Adrenal gland (tissue), 12 donors: Measurements from ENCODE around the gene ZNF625. TPM values are rescaled to one million over a fixed set of nuclear protein-coding genes. Genes with fewer than 3 reads are reported as not detected.

Experiments
- DNase-seq, 7 donors: peaks; one replicate each; pipeline ENCODE4 v3.0.0-alpha.2; 2019 to 2020
- H3K27ac ChIP-seq, 5 donors: fragments of 200-600 bp; sonication (generic) in 4 of 5; 1 replicate in 3 of 5; 2 replicates in 2 of 5; pipeline versions ENCODE4 v1.5.1 to v1.8.0; 2016 to 2020; ENCODE audit warnings: mild to moderate bottlenecking in 1 of 5
- H3K27me3 ChIP-seq: fragments of 200-600 bp; 2 replicates; pipeline ENCODE4 v1.8.0; 2021
- H3K36me3 ChIP-seq, 2 donors: fragments of 200-600 bp; replicated peaks in 1 of 2; 1 replicate in 1 of 2; 2 replicates in 1 of 2; pipeline versions ENCODE4 v1.5.1 to v1.8.0; 2018 to 2022
- H3K4me1 ChIP-seq, 2 donors: fragments of 200-600 bp; replicated peaks in 1 of 2; 1 replicate in 1 of 2; 2 replicates in 1 of 2; pipeline versions ENCODE4 v1.5.1 to v1.8.0; 2018 to 2021
- H3K4me3 ChIP-seq, 4 donors: fragments of 200-600 bp; sonication (generic) in 3 of 4; one replicate each; pipeline ENCODE4 v1.5.1; 2016 to 2018
- H3K9me3 ChIP-seq, 3 donors: fragments of 200-600 bp; sonication (generic) in 1 of 3; replicated peaks in 1 of 3; 1 replicate in 2 of 3; 2 replicates in 1 of 3; pipeline versions ENCODE4 v1.5.1 to v1.8.0; 2016 to 2021
- CTCF ChIP-seq, 6 experiments: fragments of 450-650 bp in 4 of 6; fragments of 200-600 bp in 2 of 6; sonication (generic) in 1 of 6; IDR thresholded peaks; 1 replicate in 5 of 6; 2 replicates in 1 of 6; pipeline versions ENCODE4 v1.5.1 to v1.8.0; 2016 to 2021; ENCODE audit warnings: antibody characterized with exemption in 6 of 6, mild to moderate bottlenecking in 2 of 6, moderate library complexity in 1 of 6
- POLR2A ChIP-seq, 2 donors: fragments of 450-650 bp; IDR thresholded peaks; one replicate each; pipeline ENCODE4 v1.6.1; 2017; ENCODE audit warnings: antibody characterized with exemption in 2 of 2, mild to moderate bottlenecking in 2 of 2, moderate library complexity in 1 of 2
- WGBS, 4 donors: extraction: QIAGEN DNeasy Blood & Tissue Kit in 2 of 4; methylation state at CpG; one replicate each; pipeline versions ENCODE4 v1.1.5 to v1.1.7; 2013 to 2017; 5-methylcytosine and 5-hydroxymethylcytosine counted together
- intact Hi-C, 2 donors: fragments of 100-400 bp; cut with DNase I; formaldehyde crosslinking; loops; one replicate each; pipeline versions ENCODE4 v1.14.1 to v1.15.0; 2022 to 2023
- polyA plus RNA-seq, 3 donors: library from polyadenylated mRNA; stranded (reverse); fragments of 200-250 nt in 2 of 3; fragments of 350-450 nt in 1 of 3; fragmentation: Illumina TruSeq in 1 of 3; extraction: RNeasy Lipid Tissue Mini Kit (QIAGEN cat#74804) in 1 of 3; gene quantifications; one replicate each; pipeline ENCODE4 v1.2.3, GENCODE V29; 2013 to 2014
- total RNA-seq, 9 donors: library from RNA; depleted of rRNA in 4 of 9; stranded (reverse); fragments of >200 nt in 4 of 9; fragments of 120-200 nt in 1 of 9; fragmentation: NEBNext Ultra II Directional in 1 of 9; extraction: Animal tissue kit (Norgen Biotek cat#: 25700) in 1 of 9; gene quantifications; one replicate each; pipeline versions ENCODE4 v1.1.0 to v1.2.4, GENCODE V29; 2013 to 2023
- donor health status: healthy with polysubstance abuse.
- donor health status: Bipolar disorder and iron deficiency.
- donor health status: DM: yes; HTN: yes; CAD: no.
- donor health status: DM: no; HTN: no; CAD: no.
- donor health status: DM: no; HTN: no; CAD: no.
- donor health status: DM: yes; HTN: yes; CAD: no.

Gene ZNF625
- total and polyA plus RNA-seq, 12 donors: 1.7 to 14.1 (median 8.0) TPM

GRCh38 chr19:12139269-12139668, 17.3 kb downstream of the ZNF625 start:
- 28 to 50% (median 32%) methylated on average over 11 to 13 of the region's 13 CpGs for WGBS, 4 donors
- H3K27ac ChIP-seq: peak overlapping the region in 2 of 5 donors; percentile 71 to 82
- intact Hi-C loops: loop anchor here in 1 of 2 donors (5.0 kb wide), 1 partner anchor 52 kb away; no protein-coding TSS in a partner anchor
- H3K4me1 ChIP-seq: peaks cover 10 to 21% of the 10 kb centered on the region in 2 donors
- peaks cover 0 to 17% of the 10 kb centered on the region in 2 donors for H3K36me3 ChIP-seq
- no peak for TF ChIP-seq CTCF (IDR thresholded peaks at IDR 0.05)
- no peak for TF ChIP-seq POLR2A (IDR thresholded peaks at IDR 0.05)
- no peaks in the 10 kb centered on the region for H3K9me3 ChIP-seq
- no peak for DNase-seq
- H3K4me3 ChIP-seq: peak overlapping the region in 2 of 4 donors; percentile 74 to 87
- no peaks in the 10 kb centered on the region for H3K27me3 ChIP-seq

DNA sequence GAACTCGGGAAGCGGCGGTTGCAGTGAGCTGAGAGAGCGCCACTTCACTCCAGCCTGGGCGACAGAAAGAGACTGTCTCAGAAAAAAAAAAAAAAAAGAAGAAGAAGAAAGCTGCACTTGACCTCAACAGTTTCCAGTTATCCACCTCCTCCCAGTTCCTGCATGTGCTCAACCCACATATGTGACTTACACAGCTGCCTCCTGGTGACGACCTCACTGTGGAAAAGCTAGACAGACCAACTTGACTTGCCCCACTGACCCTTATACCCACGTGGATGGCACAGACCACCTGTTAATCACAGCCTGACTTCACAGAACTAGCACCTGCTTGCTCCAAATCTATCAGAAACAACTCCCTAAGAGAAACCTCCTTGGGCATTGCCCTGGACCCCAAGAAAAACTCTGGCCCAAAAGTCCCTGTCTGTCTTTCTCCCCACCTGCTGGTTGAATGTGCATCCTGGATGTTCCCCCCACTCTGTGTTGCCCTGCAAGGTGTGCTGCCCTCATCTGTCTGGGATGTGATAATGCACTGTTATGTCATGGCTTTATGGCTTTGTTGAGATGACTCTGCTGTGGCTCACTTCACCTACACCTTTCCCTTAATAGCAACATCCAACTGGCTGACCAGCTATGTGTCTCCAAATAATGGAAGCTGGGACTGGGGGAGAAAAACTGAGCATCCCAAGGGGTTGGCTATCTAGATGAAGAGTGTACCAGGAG, 19.2 kb downstream of the ZNF625 start:
- intact Hi-C loops: loop anchor here in 1 of 2 donors (5.0 kb wide), 1 partner anchor 50 kb away; no protein-coding TSS in a partner anchor
- H3K27ac ChIP-seq: no peak overlapping the region
- no peak for TF ChIP-seq POLR2A (IDR thresholded peaks at IDR 0.05)
- peak in 2 of 6 experiments; percentile 8 to 21 for TF ChIP-seq CTCF (IDR thresholded peaks at IDR 0.05)
- H3K27me3 ChIP-seq: no peaks in the 10 kb centered on the region
- H3K36me3 ChIP-seq: peaks cover 6 to 35% of the 10 kb centered on the region in 2 donors
- WGBS, 4 donors: 80 to 85% (median 83%) methylated on average over 7 of the region's 7 CpGs
- peaks cover 10 to 21% of the 10 kb centered on the region in 2 donors for H3K4me1 ChIP-seq
- no peak for DNase-seq
- H3K4me3 ChIP-seq: no peak overlapping the region
- H3K9me3 ChIP-seq: peaks cover 0 to 12% (median 0%) of the 10 kb centered on the region in 3 donors

GRCh38 chr19:12133069-12133468, 23.5 kb downstream of the ZNF625 start:
- TF ChIP-seq CTCF (IDR thresholded peaks at IDR 0.05): no peak
- no peak for TF ChIP-seq POLR2A (IDR thresholded peaks at IDR 0.05)
- Histone ChIP-seq H3K27ac (no peak overlapping the region), H3K4me1 (no peaks in the 10 kb centered on the region), H3K4me3 (no peak overlapping the region), H3K9me3 (peaks cover 0 to 24% (median 0%) of the 10 kb centered on the region in 3 donors), H3K27me3 (no peaks in the 10 kb centered on the region), H3K36me3 (peaks cover 6 to 39% of the 10 kb centered on the region in 2 donors)
- WGBS, 4 donors: 93 to 99% (median 98%) methylated on average over 3 of the region's 3 CpGs
- no peak for DNase-seq
- intact Hi-C loops: no loop called here

DNA sequence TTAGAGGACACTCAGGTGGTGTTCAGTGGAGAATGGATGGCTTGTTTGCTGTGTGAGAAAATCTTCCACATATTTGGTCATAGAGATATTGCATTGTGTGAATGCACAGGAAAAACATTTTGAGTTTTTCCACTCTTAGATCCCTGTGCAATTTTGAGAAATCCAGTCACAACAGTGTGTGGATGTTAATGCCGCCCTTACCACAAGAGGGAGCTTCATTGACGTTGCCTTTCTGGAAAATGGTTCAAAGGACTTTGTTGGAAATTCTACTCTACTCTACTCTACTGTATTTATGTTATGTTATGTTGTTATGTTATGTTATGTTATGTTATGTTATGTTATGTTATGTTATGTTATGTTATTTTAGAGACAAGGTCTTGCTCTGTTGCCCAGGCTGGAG, 29.8 kb downstream of the ZNF625 start:
- 14 to 28% (median 22%) methylated on average over 2 of the region's 2 CpGs for WGBS, 4 donors
- intact Hi-C loops: no loop called here
- Histone ChIP-seq H3K4me3 (no peak overlapping the region), H3K27ac (no peak overlapping the region), H3K36me3 (no peaks in the 10 kb centered on the region), H3K4me1 (no peaks in the 10 kb centered on the region), H3K27me3 (no peaks in the 10 kb centered on the region), H3K9me3 (peaks cover 0 to 6% (median 0%) of the 10 kb centered on the region in 3 donors)
- no peak for TF ChIP-seq POLR2A (IDR thresholded peaks at IDR 0.05)
- peak; percentile 17 to 53 (median 42) for TF ChIP-seq CTCF (IDR thresholded peaks at IDR 0.05)
- DNase-seq: peak in 2 of 7 donors; percentile 29 to 32
